Pancreas (tissue), 10 donors: Measurements from ENCODE around the gene TM9SF2. TPM values are rescaled to one million over a fixed set of nuclear protein-coding genes. Genes with fewer than 3 reads are reported as not detected.

Experiments
- ATAC-seq, 4 donors: fragments of 200-7000 bp; cut with Tn5 transposase; one replicate each; pipeline versions ENCODE4 v1.8.0 to v1.9.1; 2020; ENCODE audit warnings: mild to moderate bottlenecking in 4 of 4, moderate library complexity in 4 of 4
- DNase-seq, 6 donors: peaks; one replicate each; pipeline ENCODE4 v3.0.0-alpha.2; 2020
- FAIRE-seq: peaks from 2 replicates; lab custom pipeline; 2012; peaks lifted over from hg19 to GRCh38; lab: Jason Lieb, UNC
- H3K27ac ChIP-seq, 4 donors: fragments of 200-600 bp; sonication (generic); 1 replicate in 3 of 4; 2 replicates in 1 of 4; pipeline versions ENCODE4 v1.5.0 to v1.8.0; 2020
- H3K27me3 ChIP-seq, 4 donors: fragments of 200-600 bp; one replicate each; pipeline ENCODE4 v1.8.0; 2021
- H3K36me3 ChIP-seq, 3 donors: fragments of 200-600 bp; sonication (generic) in 1 of 3; one replicate each; pipeline versions ENCODE4 v1.5.0 to v1.8.0; 2020 to 2021
- H3K4me1 ChIP-seq, 3 donors: fragments of 200-600 bp; one replicate each; pipeline ENCODE4 v1.8.0; 2021
- H3K4me3 ChIP-seq, 4 donors: fragments of 200-600 bp; sonication (generic) in 2 of 4; one replicate each; pipeline versions ENCODE4 v1.5.0 to v1.8.0; 2020 to 2021
- H3K9me3 ChIP-seq, 4 donors: fragments of 200-600 bp; one replicate each; pipeline ENCODE4 v1.8.0; 2021
- CTCF ChIP-seq, 4 donors: fragments of 200-600 bp; sonication (generic) in 3 of 4; IDR thresholded peaks; one replicate each; pipeline versions ENCODE4 v1.5.0 to v1.8.0; 2021; ENCODE audit warnings: antibody characterized with exemption in 4 of 4
- WGBS, 2 donors: extraction: QIAGEN DNeasy Blood & Tissue Kit; methylation state at CpG; one replicate each; pipeline ENCODE4 v1.1.7; 2013; 5-methylcytosine and 5-hydroxymethylcytosine counted together
- intact Hi-C, 3 donors: fragments of 100-400 bp; cut with DNase I; formaldehyde crosslinking; loops; one replicate each; pipeline versions ENCODE4 v1.11.1 to v1.14.2; 2022
- polyA plus RNA-seq, 2 donors: library from polyadenylated mRNA; stranded (reverse); fragments of 200-250 nt; gene quantifications; one replicate each; pipeline ENCODE4 v1.2.3, GENCODE V29; 2013
- total RNA-seq, 6 donors: library from RNA; stranded (reverse); fragmentation: NEBNext Ultra II Directional in 4 of 6; extraction: Animal tissue kit (Norgen Biotek cat#: 25700) in 4 of 6; gene quantifications; one replicate each; pipeline versions ENCODE4 v1.2.1 to v1.2.4, GENCODE V29; 2021 to 2023
- donor health status: healthy with polysubstance abuse.
- donor health status: DM: no; HTN: no; CAD: no; lungs with moderate emphysema.
- donor health status: DM: no; HTN: no; CAD: no.
- donor health status: control.
- donor health status: control.
- donor health status: Bipolar disorder and iron deficiency.
- donor health status: DM: yes; HTN: yes; CAD: no.
- donor health status: DM: no; HTN: no; CAD: no.
- donor health status: DM: no; HTN: no; CAD: no.
- donor health status: DM: yes; HTN: yes; CAD: no.

Gene TM9SF2
- total and polyA plus RNA-seq, 8 donors: 22.7 to 88.8 (median 56.5) TPM

GRCh38 chr13:99545361-99545760, 44.1 kb downstream of the TM9SF2 start:
- intact Hi-C loops: no loop called here
- Histone ChIP-seq H3K27me3 (no peaks in the 10 kb centered on the region), H3K36me3 (peaks cover 0 to 67% (median 18%) of the 10 kb centered on the region in 3 donors), H3K4me1 (no peaks in the 10 kb centered on the region), H3K27ac (no peak overlapping the region), H3K4me3 (no peak overlapping the region), H3K9me3 (no peaks in the 10 kb centered on the region)
- FAIRE-seq (no peak), ATAC-seq (no peak), DNase-seq (no peak)
- no peak for TF ChIP-seq CTCF (IDR thresholded peaks at IDR 0.05)
- 91 to 93% methylated on average over 5 to 6 of the region's 6 CpGs for WGBS, 2 donors

GRCh38 chr13:99545979-99546378, 44.7 kb downstream of the TM9SF2 start:
- 87 to 91% methylated on average over 7 of the region's 7 CpGs for WGBS, 2 donors
- Histone ChIP-seq H3K27me3 (no peaks in the 10 kb centered on the region), H3K4me3 (no peak overlapping the region), H3K4me1 (no peaks in the 10 kb centered on the region), H3K27ac (no peak overlapping the region), H3K9me3 (no peaks in the 10 kb centered on the region), H3K36me3 (peaks cover 0 to 69% (median 18%) of the 10 kb centered on the region in 3 donors)
- ATAC-seq: no peak
- no peak for DNase-seq
- intact Hi-C loops: no loop called here
- no peak for FAIRE-seq
- no peak for TF ChIP-seq CTCF (IDR thresholded peaks at IDR 0.05)

GRCh38 chr13:99546878-99547277, 45.6 kb downstream of the TM9SF2 start:
- Histone ChIP-seq H3K4me1 (no peaks in the 10 kb centered on the region), H3K27me3 (no peaks in the 10 kb centered on the region), H3K9me3 (no peaks in the 10 kb centered on the region), H3K4me3 (no peak overlapping the region), H3K36me3 (peaks cover 0 to 70% (median 15%) of the 10 kb centered on the region in 3 donors), H3K27ac (no peak overlapping the region)
- FAIRE-seq (no peak), ATAC-seq (no peak), DNase-seq (no peak)
- no peak for TF ChIP-seq CTCF (IDR thresholded peaks at IDR 0.05)
- intact Hi-C loops: no loop called here
- 88% methylated on average over 7 of the region's 7 CpGs for WGBS, 2 donors

- Histone ChIP-seq H3K9me3 (no peaks in the 10 kb centered on the region), H3K36me3 (peaks cover 0 to 71% (median 16%) of the 10 kb centered on the region in 3 donors), H3K27me3 (no peaks in the 10 kb centered on the region), H3K4me3 (no peak overlapping the region), H3K27ac (no peak overlapping the region), H3K4me1 (no peaks in the 10 kb centered on the region)
- intact Hi-C loops: no loop called here
- no peak for FAIRE-seq
- TF ChIP-seq CTCF (IDR thresholded peaks at IDR 0.05): no peak
- ATAC-seq: peak in 1 of 4 donors; percentile 47
- WGBS, 2 donors: 84% methylated on average over 4 of the region's 4 CpGs
- no peak for DNase-seq
These were observed 47.2 kb downstream of the TM9SF2 start for GRCh38 chr13:99548448-99548847.

GRCh38 chr13:99553033-99553432, 51.8 kb downstream of the TM9SF2 start:
- no peak overlapping the region for H3K27ac ChIP-seq
- intact Hi-C loops: no loop called here
- H3K27me3 ChIP-seq: no peaks in the 10 kb centered on the region
- no peaks in the 10 kb centered on the region for H3K4me1 ChIP-seq
- no peak for FAIRE-seq
- no peak for DNase-seq
- 70 to 75% methylated on average over 5 of the region's 5 CpGs for WGBS, 2 donors
- TF ChIP-seq CTCF (IDR thresholded peaks at IDR 0.05): no peak
- ATAC-seq: no peak
- H3K36me3 ChIP-seq: peaks cover 0 to 38% (median 5%) of the 10 kb centered on the region in 3 donors
- H3K9me3 ChIP-seq: no peaks in the 10 kb centered on the region
- H3K4me3 ChIP-seq: no peak overlapping the region
